Chondrocyte (in vitro differentiated cells): ENCODE data around the gene WNK2. TPM values are rescaled to one million over a fixed set of nuclear protein-coding genes. Genes with fewer than 3 reads are reported as not detected.
"Not testable (repeated sequence)": the region's sequence is repeated elsewhere in the genome, so short reads cannot be mapped to it uniquely, and the experiment has no call there.

ENCODE experiments used
- DNase-seq: peaks from one replicate; pipeline ENCODE4 v3.0.0; 2021; ENCODE audit warnings: mixed read lengths, low spot score
- H3K27ac Mint-ChIP-seq: one replicate; pipeline ENCODE4 v1.8.0; 2021; ENCODE audit warnings: mild to moderate bottlenecking, moderate library complexity, mixed read lengths; ENCODE audit not compliant: unreplicated experiment
- H3K27me3 Mint-ChIP-seq: 2 replicates; pipeline ENCODE4 v1.8.0; 2021; ENCODE audit warnings: low read depth, mixed read lengths
- H3K36me3 Mint-ChIP-seq: 2 replicates; pipeline ENCODE4 v1.8.0; 2021; ENCODE audit warnings: low read depth, mixed read lengths
- H3K4me1 Mint-ChIP-seq: 2 replicates; pipeline ENCODE4 v1.8.0; 2021; ENCODE audit warnings: low read depth, mild to moderate bottlenecking, mixed read lengths
- H3K4me3 Mint-ChIP-seq: one replicate; pipeline ENCODE4 v1.8.0; 2021; ENCODE audit warnings: mild to moderate bottlenecking, moderate library complexity, mixed read lengths; ENCODE audit not compliant: unreplicated experiment
- H3K9me3 Mint-ChIP-seq: 2 replicates; pipeline ENCODE4 v1.8.0; 2021; ENCODE audit warnings: low read depth, mixed read lengths
- total RNA-seq: library from RNA; stranded (reverse); gene quantifications from 3 replicates; pipeline ENCODE4 v1.2.1, GENCODE V29; 2021
- TF ChIP-seq, protein P1 (sequence below): fragments of 200-600 bp; sonication (generic); IDR thresholded peaks from 2 replicates; pipeline ENCODE4 v1.5.0; 2021; ENCODE audit warnings: antibody characterized with exemption, mild to moderate bottlenecking, moderate library complexity

The WNK2 gene
- total RNA-seq, 1 donor from 2014 or later: 2.3 TPM

DNA sequence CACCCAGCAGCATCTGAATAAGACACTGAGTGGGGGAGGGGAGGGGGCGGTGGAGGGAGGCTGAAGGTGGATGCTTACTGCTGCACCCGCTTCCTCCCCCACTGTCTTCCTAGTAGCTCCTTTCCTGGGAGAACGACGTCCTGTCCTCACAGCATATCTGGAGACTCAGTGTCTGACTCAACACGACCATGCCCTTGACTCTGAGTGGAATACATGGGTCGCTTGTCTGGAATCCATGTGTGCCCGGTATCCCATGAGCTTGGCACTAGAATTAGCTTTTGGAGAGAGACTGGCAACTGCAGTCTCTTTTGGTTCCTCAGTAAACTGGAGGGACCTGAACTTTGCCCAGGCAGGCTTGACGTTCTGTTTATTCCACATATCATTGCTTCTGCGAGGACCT, 142.1 kb downstream of the WNK2 start:
- H3K4me3 Mint-ChIP-seq: no peak overlapping the region
- no peaks in the 10 kb centered on the region for H3K4me1 Mint-ChIP-seq
- peaks cover under 1% of the 10 kb centered on the region for H3K36me3 Mint-ChIP-seq
- H3K27me3 Mint-ChIP-seq: peaks cover 12% of the 10 kb centered on the region
- H3K9me3 Mint-ChIP-seq: peaks cover 1% of the 10 kb centered on the region
- TF ChIP-seq, protein P1, sequence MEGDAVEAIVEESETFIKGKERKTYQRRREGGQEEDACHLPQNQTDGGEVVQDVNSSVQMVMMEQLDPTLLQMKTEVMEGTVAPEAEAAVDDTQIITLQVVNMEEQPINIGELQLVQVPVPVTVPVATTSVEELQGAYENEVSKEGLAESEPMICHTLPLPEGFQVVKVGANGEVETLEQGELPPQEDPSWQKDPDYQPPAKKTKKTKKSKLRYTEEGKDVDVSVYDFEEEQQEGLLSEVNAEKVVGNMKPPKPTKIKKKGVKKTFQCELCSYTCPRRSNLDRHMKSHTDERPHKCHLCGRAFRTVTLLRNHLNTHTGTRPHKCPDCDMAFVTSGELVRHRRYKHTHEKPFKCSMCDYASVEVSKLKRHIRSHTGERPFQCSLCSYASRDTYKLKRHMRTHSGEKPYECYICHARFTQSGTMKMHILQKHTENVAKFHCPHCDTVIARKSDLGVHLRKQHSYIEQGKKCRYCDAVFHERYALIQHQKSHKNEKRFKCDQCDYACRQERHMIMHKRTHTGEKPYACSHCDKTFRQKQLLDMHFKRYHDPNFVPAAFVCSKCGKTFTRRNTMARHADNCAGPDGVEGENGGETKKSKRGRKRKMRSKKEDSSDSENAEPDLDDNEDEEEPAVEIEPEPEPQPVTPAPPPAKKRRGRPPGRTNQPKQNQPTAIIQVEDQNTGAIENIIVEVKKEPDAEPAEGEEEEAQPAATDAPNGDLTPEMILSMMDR: no peak
- no peak overlapping the region for H3K27ac Mint-ChIP-seq
- no peak for DNase-seq

DNA sequence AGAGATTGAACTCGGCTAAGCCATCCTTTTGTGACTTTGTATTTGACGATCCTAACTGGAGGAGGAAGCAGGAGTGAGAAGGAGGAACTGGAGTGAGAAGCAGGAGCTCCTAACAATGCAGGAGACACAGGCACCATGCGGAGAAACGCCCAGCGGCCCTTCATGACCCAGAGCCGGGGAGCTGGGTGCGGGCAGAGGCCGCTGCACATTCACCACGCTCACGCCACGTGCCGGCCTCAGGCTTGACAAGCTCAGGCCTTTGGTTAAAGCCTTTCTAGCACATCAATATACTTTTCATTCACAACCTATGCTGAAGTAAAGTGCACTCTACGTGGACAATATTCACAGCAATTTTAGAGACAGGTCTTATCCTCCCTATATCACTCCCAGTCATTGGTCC, 142.7 kb downstream of the WNK2 start:
- no peak overlapping the region for H3K27ac Mint-ChIP-seq
- TF ChIP-seq, protein P1: no peak
- H3K4me3 Mint-ChIP-seq: no peak overlapping the region
- H3K4me1 Mint-ChIP-seq: no peaks in the 10 kb centered on the region
- DNase-seq: no peak
- H3K9me3 Mint-ChIP-seq: peaks cover 2% of the 10 kb centered on the region
- H3K27me3 Mint-ChIP-seq: peaks cover 12% of the 10 kb centered on the region
- peaks cover 1% of the 10 kb centered on the region for H3K36me3 Mint-ChIP-seq

DNA sequence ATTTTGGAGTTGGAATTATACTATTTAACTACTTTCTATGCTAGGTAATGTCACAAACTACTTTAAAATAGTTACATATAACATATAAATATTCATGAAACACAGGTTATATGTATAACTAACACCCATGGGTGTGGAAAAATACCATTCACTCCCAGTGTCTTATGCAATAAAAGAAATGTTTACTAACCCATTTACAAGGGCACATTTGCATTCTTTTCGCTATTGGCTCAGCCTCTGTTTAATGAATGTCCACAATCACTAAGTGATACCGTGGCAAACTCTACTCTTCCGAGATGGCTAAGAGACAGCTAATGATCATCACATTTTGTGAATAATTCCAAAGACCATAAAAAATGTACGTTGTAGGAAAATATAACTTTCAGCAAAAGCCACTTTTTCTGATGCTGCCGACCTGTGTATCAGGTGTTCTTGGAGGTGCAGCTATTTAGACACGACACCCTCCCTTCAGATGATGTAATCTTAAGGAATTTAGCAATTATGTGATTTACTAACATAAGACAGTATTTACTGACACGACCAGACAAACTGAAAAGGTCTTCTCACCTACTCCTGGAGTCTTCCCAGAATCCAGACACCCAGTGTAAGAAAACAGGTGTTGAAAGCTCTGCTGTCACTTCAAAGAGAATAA, 145.8 kb downstream of the WNK2 start:
- Mint-ChIP-seq H3K36me3 (peaks cover 1% of the 10 kb centered on the region), H3K9me3 (peaks cover 2% of the 10 kb centered on the region), H3K27me3 (peaks cover 9% of the 10 kb centered on the region), H3K4me1 (no peaks in the 10 kb centered on the region), H3K4me3 (no peak overlapping the region), H3K27ac (no peak overlapping the region)
- DNase-seq: no peak
- TF ChIP-seq, protein P1: no peak

DNA sequence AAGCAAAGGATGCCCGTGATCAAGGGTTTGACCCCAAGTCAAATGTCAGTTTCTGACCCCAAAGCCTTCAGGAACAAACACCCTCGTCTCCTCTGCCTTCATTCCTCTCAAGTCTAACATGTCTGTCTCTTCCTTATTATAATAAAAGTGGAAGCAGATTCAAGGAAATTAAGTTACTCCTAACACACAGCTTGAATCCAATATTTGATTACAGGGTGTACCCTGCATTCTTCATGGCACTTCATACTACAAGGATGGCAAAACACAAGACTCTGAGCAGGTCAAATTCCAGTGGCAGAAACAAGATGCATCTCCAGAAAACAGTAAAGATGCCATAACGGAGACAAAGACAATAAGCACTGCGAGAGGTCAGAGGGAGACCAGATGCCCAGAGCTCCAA, 148.4 kb downstream of the WNK2 start:
- Mint-ChIP-seq H3K27ac (no peak overlapping the region), H3K4me1 (no peaks in the 10 kb centered on the region), H3K4me3 (no peak overlapping the region), H3K36me3 (peaks cover 1% of the 10 kb centered on the region), H3K9me3 (peaks cover 2% of the 10 kb centered on the region), H3K27me3 (peaks cover 11% of the 10 kb centered on the region)
- no peak for DNase-seq
- TF ChIP-seq, protein P1: no peak

DNA sequence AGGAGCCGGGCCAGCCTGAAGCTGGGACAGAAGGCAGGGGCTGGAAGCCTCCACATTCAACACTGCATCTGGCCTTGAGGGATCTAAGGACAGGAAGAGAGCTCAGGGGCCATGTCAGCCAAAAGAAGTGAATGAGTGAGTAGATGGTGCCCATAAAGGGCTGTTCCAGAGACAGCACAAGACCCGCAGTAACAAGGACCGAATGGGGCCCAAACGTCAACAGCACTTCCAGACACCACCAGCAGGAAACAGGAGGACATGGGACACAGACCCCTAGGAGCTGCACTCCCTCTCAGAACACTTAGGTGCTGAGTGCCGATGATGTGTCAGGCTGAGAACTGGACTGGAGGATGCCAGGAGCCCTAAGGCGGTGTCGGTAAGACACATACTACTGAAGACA, 152.8 kb downstream of the WNK2 start:
- Mint-ChIP-seq H3K4me1 (no peaks in the 10 kb centered on the region), H3K36me3 (peaks cover 2% of the 10 kb centered on the region), H3K27ac (no peak overlapping the region), H3K27me3 (peaks cover 12% of the 10 kb centered on the region), H3K9me3 (peaks cover 14% of the 10 kb centered on the region), H3K4me3 (no peak overlapping the region)
- no peak for DNase-seq
- TF ChIP-seq, protein P1: no peak

DNA sequence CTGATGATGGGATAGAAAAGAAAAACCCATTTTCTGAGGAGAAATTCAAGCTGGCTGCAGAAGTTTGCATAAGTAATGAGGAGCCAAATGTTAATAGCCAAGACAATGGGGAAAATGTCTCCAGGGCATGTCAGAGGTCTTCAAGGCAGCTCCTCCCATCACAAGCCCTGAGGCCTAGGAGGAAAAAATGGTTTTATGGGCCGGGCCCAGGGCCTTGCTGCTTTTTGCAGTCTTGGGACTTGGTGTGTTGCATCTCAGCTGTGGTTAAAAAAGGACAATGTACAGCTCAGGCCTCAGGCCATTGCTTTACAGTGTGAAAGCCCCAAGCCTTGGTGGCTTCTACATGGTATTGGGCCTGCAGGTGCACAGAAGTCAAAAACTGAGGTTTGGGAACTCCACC, 154.3 kb downstream of the WNK2 start:
- peaks cover 14% of the 10 kb centered on the region for H3K9me3 Mint-ChIP-seq
- DNase-seq, H3K27ac Mint-ChIP-seq, H3K27me3 Mint-ChIP-seq, H3K4me1 Mint-ChIP-seq, H3K4me3 Mint-ChIP-seq, H3K36me3 Mint-ChIP-seq: not testable (repeated sequence)
